IPS DF 19.7 (cell line): ENCODE results near the gene CARD8.
"Not testable (repeated sequence)": the region's sequence is repeated elsewhere in the genome, so short reads cannot be mapped to it uniquely, and the experiment has no call there.

Experiments used
- DNase-seq: peaks from one replicate; pipeline ENCODE4 v3.0.0-alpha.2; 2013; ENCODE audit warnings: low read depth, low spot score

The CARD8 gene

GRCh38 chr19:48255376-48256303 is at the start of gene CARD8:
Gene CARD8 (minus strand): TSS chr19:48255912. CDS start chr19:48241020, 14,892 bp downstream.
- peak; percentile 87 for DNase-seq

- no peak for DNase-seq
These were observed 48.2 kb upstream of the CARD8 start for GRCh38 chr19:48303866-48304265.

GRCh38 chr19:48303367-48303766 is 47.7 kb upstream of the CARD8 start:
- DNase-seq = no peak

GRCh38 chr19:48302600-48302959 is 46.9 kb upstream of the CARD8 start:
- no peak for DNase-seq

- DNase-seq = no peak
These were observed 46.3 kb upstream of the CARD8 start for GRCh38 chr19:48301886-48302599.

GRCh38 chr19:48297975-48298374 is 42.3 kb upstream of the CARD8 start:
- DNase-seq = no peak

GRCh38 chr19:48296963-48297734 is 41.4 kb upstream of the CARD8 start:
- DNase-seq = no peak

- no peak for DNase-seq
These were observed 39.7 kb upstream of the CARD8 start for GRCh38 chr19:48295458-48295857.

GRCh38 chr19:48292798-48293197 is 37.1 kb upstream of the CARD8 start:
- no peak for DNase-seq

GRCh38 chr19:48291489-48291815 is 35.7 kb upstream of the CARD8 start:
- not testable (repeated sequence) for DNase-seq

GRCh38 chr19:48290771-48291488 is 35.2 kb upstream of the CARD8 start:
- DNase-seq = peak; percentile 65

GRCh38 chr19:48290401-48290770 is 34.7 kb upstream of the CARD8 start:
- peak; percentile 71 for DNase-seq

GRCh38 chr19:48287748-48288147 is 32.0 kb upstream of the CARD8 start:
- no peak for DNase-seq

- no peak for DNase-seq
These were observed 29.2 kb upstream of the CARD8 start for GRCh38 chr19:48284896-48285295.

GRCh38 chr19:48283908-48284307 is 28.2 kb upstream of the CARD8 start:
- DNase-seq = no peak

- DNase-seq = no peak
These were observed 24.0 kb upstream of the CARD8 start for GRCh38 chr19:48279747-48280146.

- DNase-seq = no peak
These were observed 19.2 kb upstream of the CARD8 start for GRCh38 chr19:48274938-48275337.

GRCh38 chr19:48274173-48274572 is 18.5 kb upstream of the CARD8 start:
- no peak for DNase-seq

GRCh38 chr19:48271531-48272151 is 15.9 kb upstream of the CARD8 start:
- peak; percentile 78 for DNase-seq

- not testable (repeated sequence) for DNase-seq
These were observed 13.9 kb upstream of the CARD8 start for GRCh38 chr19:48269617-48270026.

GRCh38 chr19:48265326-48265725 is 9.6 kb upstream of the CARD8 start:
- peak; percentile 12 for DNase-seq
